GM21381 (cell line): Measurements from ENCODE around the gene DDX24.

Experiments
- ATAC-seq: cut with Tn5 transposase; IDR thresholded peaks from one replicate; pipeline ENCODE4 v1.9.1; 2021; ENCODE audit warnings: mild to moderate bottlenecking, moderate library complexity; ENCODE audit not compliant: unreplicated experiment

Gene DDX24

GRCh38 chr14:94050231-94050880 is 30.6 kb downstream of the DDX24 start:
- ATAC-seq, result no peak

- no peak for ATAC-seq
Observed at GRCh38 chr14:94049625-94050023, 31.4 kb downstream of the DDX24 start.

GRCh38 chr14:94048691-94049624 is 32.0 kb downstream of the DDX24 start:
- no peak for ATAC-seq

GRCh38 chr14:94047581-94047980 is 33.4 kb downstream of the DDX24 start:
- ATAC-seq, result no peak

GRCh38 chr14:94046696-94047250 is 34.2 kb downstream of the DDX24 start:
- no peak for ATAC-seq

GRCh38 chr14:94045563-94046345 is 35.2 kb downstream of the DDX24 start:
- ATAC-seq, result no peak

- no peak for ATAC-seq
Observed at GRCh38 chr14:94045101-94045500, 35.9 kb downstream of the DDX24 start.

GRCh38 chr14:94044476-94045091 is 36.4 kb downstream of the DDX24 start:
- no peak for ATAC-seq

GRCh38 chr14:94043756-94044475 is 37.1 kb downstream of the DDX24 start:
- ATAC-seq, result no peak

GRCh38 chr14:94043111-94043755 is 37.8 kb downstream of the DDX24 start:
- ATAC-seq, result no peak

GRCh38 chr14:94042433-94043091 is 38.4 kb downstream of the DDX24 start:
- no peak for ATAC-seq

GRCh38 chr14:94041551-94042346 is 39.3 kb downstream of the DDX24 start:
- no peak for ATAC-seq

GRCh38 chr14:94040796-94041195 is 40.2 kb downstream of the DDX24 start:
- no peak for ATAC-seq

- ATAC-seq, result no peak
Observed at GRCh38 chr14:94040247-94040646, 40.8 kb downstream of the DDX24 start.

- ATAC-seq, result no peak
Observed at GRCh38 chr14:94038921-94039629, 41.9 kb downstream of the DDX24 start.

GRCh38 chr14:94038510-94038909 is 42.5 kb downstream of the DDX24 start:
- ATAC-seq, result no peak

GRCh38 chr14:94037954-94038353 is 43.0 kb downstream of the DDX24 start:
- no peak for ATAC-seq
